MM.1S (cell line): Measurements from ENCODE around the gene HSP90AB1.

Experiments
- DNase-seq: peaks from one replicate; pipeline ENCODE4 v3.0.0-alpha.2; 2015
- H2AFZ ChIP-seq: fragments of 300-600 bp; sonication (generic); 2 replicates; pipeline ENCODE4 v1.6.0; 2016; ENCODE audit warnings: antibody characterized with exemption, low read length
- H3F3A ChIP-seq: fragments of 300-600 bp; sonication (generic); 2 replicates; pipeline ENCODE4 v1.6.1; 2016; ENCODE audit warnings: mild to moderate bottlenecking, antibody characterized with exemption, low read length, moderate library complexity, mixed read lengths; ENCODE audit not compliant: insufficient read depth
- H3K27ac ChIP-seq: fragments of 300-600 bp; sonication (generic); 2 replicates; pipeline ENCODE4 v1.5.1; 2016; ENCODE audit warnings: mild to moderate bottlenecking, low read length
- H3K27me3 ChIP-seq: fragments of 300-600 bp; sonication (generic); replicated peaks from 2 replicates; pipeline ENCODE4 v1.6.0; 2016; ENCODE audit warnings: low read length; ENCODE audit not compliant: insufficient read depth
- H3K36me3 ChIP-seq: fragments of 300-600 bp; sonication (generic); replicated peaks from 2 replicates; pipeline ENCODE4 v1.6.1; 2016; ENCODE audit warnings: mild to moderate bottlenecking, low read length, mixed read lengths; ENCODE audit not compliant: insufficient read depth
- H3K4me1 ChIP-seq: fragments of 300-600 bp; sonication (generic); 2 replicates; pipeline ENCODE4 v1.6.1; 2016; ENCODE audit warnings: low read length, mixed read lengths
- H3K4me2 ChIP-seq: fragments of 300-600 bp; sonication (generic); 2 replicates; pipeline ENCODE4 v1.6.0; 2016; ENCODE audit warnings: low read depth, low read length
- H3K4me3 ChIP-seq: fragments of 300-600 bp; sonication (generic); 2 replicates; pipeline ENCODE4 v1.5.1; 2016; ENCODE audit warnings: low read length, mixed read lengths
- H3K79me2 ChIP-seq: fragments of 300-600 bp; sonication (generic); 2 replicates; pipeline ENCODE4 v1.6.1; 2016; ENCODE audit warnings: mixed run types, low read length, mixed read lengths
- H3K9ac ChIP-seq: fragments of 300-600 bp; sonication (generic); 2 replicates; pipeline ENCODE4 v1.6.1; 2016; ENCODE audit warnings: low read length, mixed read lengths
- H3K9me2 ChIP-seq: fragments of 300-600 bp; sonication (generic); replicated peaks from 2 replicates; pipeline ENCODE4 v1.6.1; 2016; ENCODE audit warnings: mild to moderate bottlenecking, low read length, mixed read lengths; ENCODE audit not compliant: insufficient read depth
- H3K9me3 ChIP-seq: fragments of 300-600 bp; sonication (generic); replicated peaks from 2 replicates; pipeline ENCODE4 v1.6.1; 2016; ENCODE audit warnings: mild to moderate bottlenecking, low read length, mixed read lengths; ENCODE audit not compliant: insufficient read depth
- H4K20me1 ChIP-seq: fragments of 300-600 bp; sonication (generic); 2 replicates; pipeline ENCODE4 v1.6.1; 2016; ENCODE audit warnings: mild to moderate bottlenecking, low read length, moderate library complexity, mixed read lengths; ENCODE audit not compliant: insufficient read depth
- EZH2 ChIP-seq: fragments of 300-600 bp; sonication (generic); optimal IDR thresholded peaks from 2 replicates; pipeline ENCODE3; 2017; ENCODE audit warnings: low read depth, mild to moderate bottlenecking, antibody characterized with exemption, low read length, mixed read lengths
- EZH2phosphoT487 ChIP-seq: fragments of 300-600 bp; sonication (generic); IDR thresholded peaks from 2 replicates; pipeline ENCODE4 v1.6.1; 2018; ENCODE audit warnings: antibody characterized with exemption, low read length
- TF ChIP-seq, protein P1 (sequence below): fragments of 300-600 bp; sonication (generic); IDR thresholded peaks from 2 replicates; pipeline ENCODE4 v1.5.1; 2016; ENCODE audit warnings: antibody characterized with exemption, low read length, mixed read lengths

The HSP90AB1 gene

DNA sequence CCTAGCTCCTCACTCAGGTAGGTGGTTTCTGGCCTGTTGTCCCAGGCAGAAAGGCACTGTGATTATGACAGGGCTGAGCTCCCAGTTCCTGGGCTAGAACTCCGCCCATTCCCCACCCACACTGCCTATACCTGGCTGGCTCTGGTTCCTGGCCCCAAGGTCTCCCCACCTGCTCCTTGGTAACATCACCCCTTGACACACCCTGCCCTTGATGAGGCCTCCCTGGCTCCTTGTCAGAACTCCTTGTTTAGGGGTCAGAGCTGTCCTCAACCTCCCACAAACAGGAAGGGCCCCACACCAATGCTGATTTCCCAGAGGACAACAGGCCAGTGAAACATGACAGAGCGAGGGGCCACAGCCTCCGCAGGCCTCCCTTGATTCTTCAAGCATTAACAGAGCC, 45.7 kb upstream of the HSP90AB1 start:
- H2AFZ ChIP-seq = no peak overlapping the region
- no peak overlapping the region for H3K27ac ChIP-seq
- no peaks in the 10 kb centered on the region for H3K36me3 ChIP-seq
- no peak for DNase-seq
- no peak overlapping the region for H3K4me2 ChIP-seq
- TF ChIP-seq EZH2phosphoT487 = no peak
- TF ChIP-seq EZH2 = no peak
- TF ChIP-seq, protein P1, sequence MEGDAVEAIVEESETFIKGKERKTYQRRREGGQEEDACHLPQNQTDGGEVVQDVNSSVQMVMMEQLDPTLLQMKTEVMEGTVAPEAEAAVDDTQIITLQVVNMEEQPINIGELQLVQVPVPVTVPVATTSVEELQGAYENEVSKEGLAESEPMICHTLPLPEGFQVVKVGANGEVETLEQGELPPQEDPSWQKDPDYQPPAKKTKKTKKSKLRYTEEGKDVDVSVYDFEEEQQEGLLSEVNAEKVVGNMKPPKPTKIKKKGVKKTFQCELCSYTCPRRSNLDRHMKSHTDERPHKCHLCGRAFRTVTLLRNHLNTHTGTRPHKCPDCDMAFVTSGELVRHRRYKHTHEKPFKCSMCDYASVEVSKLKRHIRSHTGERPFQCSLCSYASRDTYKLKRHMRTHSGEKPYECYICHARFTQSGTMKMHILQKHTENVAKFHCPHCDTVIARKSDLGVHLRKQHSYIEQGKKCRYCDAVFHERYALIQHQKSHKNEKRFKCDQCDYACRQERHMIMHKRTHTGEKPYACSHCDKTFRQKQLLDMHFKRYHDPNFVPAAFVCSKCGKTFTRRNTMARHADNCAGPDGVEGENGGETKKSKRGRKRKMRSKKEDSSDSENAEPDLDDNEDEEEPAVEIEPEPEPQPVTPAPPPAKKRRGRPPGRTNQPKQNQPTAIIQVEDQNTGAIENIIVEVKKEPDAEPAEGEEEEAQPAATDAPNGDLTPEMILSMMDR = no peak
- H3K9me2 ChIP-seq = no peaks in the 10 kb centered on the region
- H3K9me3 ChIP-seq = no peaks in the 10 kb centered on the region
- H3K27me3 ChIP-seq = no peaks in the 10 kb centered on the region
- H3F3A ChIP-seq = no peaks in the 10 kb centered on the region
- H3K4me3 ChIP-seq = no peak overlapping the region
- no peak overlapping the region for H3K9ac ChIP-seq
- no peaks in the 10 kb centered on the region for H3K4me1 ChIP-seq
- no peaks in the 10 kb centered on the region for H4K20me1 ChIP-seq
- H3K79me2 ChIP-seq = no peaks in the 10 kb centered on the region

DNA sequence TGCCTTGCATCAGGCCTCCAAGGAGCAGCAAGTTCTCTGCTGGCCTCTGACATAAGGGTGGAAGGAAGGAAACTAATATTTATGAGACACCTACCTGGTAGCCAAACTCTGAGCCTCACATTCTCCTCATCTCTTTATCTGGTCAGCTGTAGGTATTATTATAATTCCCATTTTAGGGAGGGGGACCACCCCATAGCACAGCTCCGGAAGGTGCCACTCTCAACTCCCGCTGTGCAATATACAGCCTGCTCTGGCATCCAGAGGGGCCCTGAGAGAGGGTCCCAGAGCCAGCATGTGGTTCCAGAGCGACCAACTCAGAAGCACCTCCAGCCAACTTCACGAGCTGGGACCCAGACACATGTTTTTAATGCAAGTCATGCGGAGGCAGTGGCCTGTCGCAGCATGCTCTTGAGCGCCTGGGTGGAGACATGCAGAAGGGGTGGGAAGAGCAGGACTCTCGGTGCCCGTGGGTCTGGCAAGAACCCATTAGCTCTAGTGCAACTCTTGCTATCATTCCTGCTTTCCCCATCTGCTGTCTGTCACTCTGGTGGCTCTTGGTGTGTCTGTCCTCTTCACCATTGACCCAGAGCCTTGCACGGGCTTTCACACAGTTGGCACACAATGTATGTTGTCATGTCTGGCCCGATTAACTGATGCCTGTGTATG, 45.1 kb upstream of the HSP90AB1 start:
- Histone ChIP-seq H3F3A (no peaks in the 10 kb centered on the region), H3K36me3 (no peaks in the 10 kb centered on the region), H3K79me2 (no peaks in the 10 kb centered on the region), H3K4me1 (no peaks in the 10 kb centered on the region), H2AFZ (no peak overlapping the region), H3K4me3 (no peak overlapping the region), H3K9me3 (no peaks in the 10 kb centered on the region), H3K9me2 (no peaks in the 10 kb centered on the region), H3K9ac (no peak overlapping the region), H3K27me3 (no peaks in the 10 kb centered on the region), H3K27ac (no peak overlapping the region), H4K20me1 (no peaks in the 10 kb centered on the region), H3K4me2 (no peak overlapping the region)
- no peak for TF ChIP-seq EZH2phosphoT487
- TF ChIP-seq EZH2 = no peak
- TF ChIP-seq, protein P1 = no peak
- DNase-seq = no peak

DNA sequence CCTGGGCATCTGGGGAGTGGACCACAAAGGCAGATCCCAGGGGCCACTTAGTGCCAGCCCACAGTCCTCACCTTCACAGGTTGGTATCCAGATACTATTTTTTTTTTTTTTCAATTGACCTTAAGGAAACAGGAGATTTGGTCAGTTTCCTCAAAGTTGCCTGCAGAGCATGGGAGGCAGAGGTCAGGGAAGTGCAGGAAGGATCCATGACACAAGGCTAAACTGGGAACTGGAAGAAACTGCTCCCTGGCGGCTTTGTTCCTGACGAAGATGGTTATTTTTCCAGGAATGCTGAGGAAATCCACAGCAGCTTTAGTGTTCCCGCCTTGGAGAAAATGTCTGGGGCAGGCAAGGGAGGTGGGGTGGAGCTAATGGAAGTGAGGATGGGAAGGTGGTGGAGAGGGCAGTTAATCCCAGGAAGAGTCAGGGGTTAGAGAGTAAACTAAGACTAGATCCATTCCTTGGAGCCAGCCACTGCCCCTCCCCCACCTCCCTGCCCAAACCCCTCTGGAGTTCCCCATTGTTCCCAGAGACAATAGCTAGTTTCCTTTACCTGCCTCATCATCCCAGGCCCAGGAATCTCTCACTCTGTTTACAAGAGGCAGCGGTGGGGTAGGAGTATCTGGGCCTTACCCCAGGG, 44.4 kb upstream of the HSP90AB1 start:
- H2AFZ ChIP-seq = no peak overlapping the region

More for the DNA sequence above, 44.4 kb upstream of the HSP90AB1 start:
- Histone ChIP-seq H4K20me1 (no peaks in the 10 kb centered on the region), H3K9me3 (no peaks in the 10 kb centered on the region), H3K79me2 (no peaks in the 10 kb centered on the region), H3K4me3 (no peak overlapping the region), H3K27ac (no peak overlapping the region), H3K9me2 (no peaks in the 10 kb centered on the region), H3K4me1 (no peaks in the 10 kb centered on the region), H3K9ac (no peak overlapping the region), H3K27me3 (no peaks in the 10 kb centered on the region), H3F3A (no peaks in the 10 kb centered on the region), H3K36me3 (no peaks in the 10 kb centered on the region), H3K4me2 (no peak overlapping the region)
- no peak for DNase-seq
- TF ChIP-seq EZH2phosphoT487 = no peak
- TF ChIP-seq, protein P1 = no peak
- TF ChIP-seq EZH2 = no peak
